ENCODE data around the gene ARHGAP24. TPM values are rescaled to one million over a fixed set of nuclear protein-coding genes. Genes with fewer than 3 reads are reported as not detected.
"Not testable (repeated sequence)": the region's sequence is repeated elsewhere in the genome, so short reads cannot be mapped to it uniquely, and the experiment has no call there.

ARHGAP24 gene
- total and polyA plus RNA-seq, 2 donors (not counting 1 experiment from before 2014, with no cell fraction given) = 15.9 to 40.5 TPM

DNA sequence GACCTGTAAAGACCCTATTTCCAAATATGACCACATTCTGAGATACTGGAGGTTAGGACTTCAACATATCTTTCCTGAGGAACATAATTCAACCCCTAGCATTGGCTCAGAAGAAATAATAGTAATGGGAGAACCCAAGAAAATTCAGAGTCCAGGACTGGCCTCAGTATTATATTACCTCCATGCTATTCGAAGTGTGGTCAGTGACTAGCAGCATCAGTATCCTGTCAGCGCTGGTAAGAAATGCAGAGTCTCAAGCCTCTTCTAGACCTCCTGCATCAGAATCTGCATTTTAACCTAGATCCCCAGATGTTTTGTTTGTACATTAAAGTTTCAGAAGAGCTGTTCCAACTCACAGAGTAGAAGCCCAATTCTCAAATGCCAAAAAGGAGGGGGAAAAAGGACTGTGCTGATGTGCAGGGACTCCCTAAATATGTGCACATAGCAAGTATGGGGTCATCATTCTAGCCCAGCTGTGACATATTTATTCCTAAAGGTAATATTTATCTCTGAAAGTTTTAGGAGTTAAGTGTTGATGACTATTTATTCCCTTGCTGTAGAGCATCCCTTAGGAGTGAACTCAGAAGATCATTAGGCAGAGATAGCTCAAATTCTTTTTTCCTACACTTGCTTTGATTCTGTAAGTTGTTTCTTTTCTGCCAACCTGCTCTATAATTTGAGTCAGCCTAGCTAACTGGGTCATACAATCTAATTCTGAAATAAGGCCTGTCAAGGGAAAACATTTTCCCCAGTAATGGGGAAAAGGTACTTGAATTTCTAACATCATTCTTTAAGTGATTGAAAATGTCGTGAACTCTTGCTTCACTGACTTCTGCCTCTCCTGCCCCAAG is 361.9 kb downstream of the ARHGAP24 start:
- no peak overlapping the region for H2AFZ ChIP-seq (ENCODE audit: low read length)
- H3K79me2 ChIP-seq (ENCODE audit: control insufficient read depth, insufficient read depth, low read length) = peaks cover 2% of the 10 kb centered on the region
- no peaks in the 10 kb centered on the region for H3K9me3 ChIP-seq (ENCODE audit: control insufficient read depth, insufficient read depth, low read depth, low read length)
- H3K9ac ChIP-seq (ENCODE audit: insufficient read depth, low read length) = no peak overlapping the region
- H4K20me1 ChIP-seq (ENCODE audit: control insufficient read depth, extremely low read depth, insufficient read depth, low read length) = no peaks in the 10 kb centered on the region
- no peak overlapping the region for H3K27ac ChIP-seq (ENCODE audit: insufficient read depth, low read length)
- no peak overlapping the region for H3K4me3 ChIP-seq (replicated peaks in 1 of 4; ENCODE audit: control extremely low read depth in 1 of 4, insufficient read depth in 1 of 4, low read depth in 3 of 4, low read length in 4 of 4)
- no peak for DNase-seq (ENCODE audit: low read depth in 2 of 2)
- H3K27me3 ChIP-seq (ENCODE audit: control insufficient read depth, insufficient read depth, low read length) = no peaks in the 10 kb centered on the region
- TF ChIP-seq EZH2 (IDR thresholded peaks at IDR 0.05; ENCODE audit: low read length, missing control alignments) = no peak
- TF ChIP-seq, protein P1, sequence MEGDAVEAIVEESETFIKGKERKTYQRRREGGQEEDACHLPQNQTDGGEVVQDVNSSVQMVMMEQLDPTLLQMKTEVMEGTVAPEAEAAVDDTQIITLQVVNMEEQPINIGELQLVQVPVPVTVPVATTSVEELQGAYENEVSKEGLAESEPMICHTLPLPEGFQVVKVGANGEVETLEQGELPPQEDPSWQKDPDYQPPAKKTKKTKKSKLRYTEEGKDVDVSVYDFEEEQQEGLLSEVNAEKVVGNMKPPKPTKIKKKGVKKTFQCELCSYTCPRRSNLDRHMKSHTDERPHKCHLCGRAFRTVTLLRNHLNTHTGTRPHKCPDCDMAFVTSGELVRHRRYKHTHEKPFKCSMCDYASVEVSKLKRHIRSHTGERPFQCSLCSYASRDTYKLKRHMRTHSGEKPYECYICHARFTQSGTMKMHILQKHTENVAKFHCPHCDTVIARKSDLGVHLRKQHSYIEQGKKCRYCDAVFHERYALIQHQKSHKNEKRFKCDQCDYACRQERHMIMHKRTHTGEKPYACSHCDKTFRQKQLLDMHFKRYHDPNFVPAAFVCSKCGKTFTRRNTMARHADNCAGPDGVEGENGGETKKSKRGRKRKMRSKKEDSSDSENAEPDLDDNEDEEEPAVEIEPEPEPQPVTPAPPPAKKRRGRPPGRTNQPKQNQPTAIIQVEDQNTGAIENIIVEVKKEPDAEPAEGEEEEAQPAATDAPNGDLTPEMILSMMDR (conservative IDR thresholded peaks at IDR 0.05 in 1 of 2, IDR thresholded peaks at IDR 0.05 in 1 of 2; ENCODE audit: low read depth in 1 of 2, low read length in 2 of 2) = no peak
- H3K4me2 ChIP-seq (ENCODE audit: extremely low read depth, insufficient read depth, low read length) = peak overlapping the region; percentile 56
- no peaks in the 10 kb centered on the region for H3K36me3 ChIP-seq (ENCODE audit: control insufficient read depth, insufficient read depth, low read length)
- H3K4me1 ChIP-seq (ENCODE audit: control insufficient read depth, extremely low read depth, insufficient read depth, low read length) = no peaks in the 10 kb centered on the region

DNA sequence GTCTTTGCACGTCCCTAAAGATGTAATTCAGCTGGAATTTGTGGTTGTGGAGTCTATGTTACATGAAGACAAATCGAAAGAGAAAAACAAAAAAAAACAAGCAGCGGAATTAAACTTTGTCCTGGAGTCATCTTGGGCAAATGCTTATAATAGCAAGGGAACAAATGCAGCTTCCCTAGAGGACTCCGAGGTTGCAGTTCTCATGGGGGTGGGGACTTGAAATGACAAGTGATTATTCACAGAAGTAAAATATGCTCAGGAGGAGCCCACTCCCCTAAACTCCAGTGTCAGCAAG is 362.4 kb downstream of the ARHGAP24 start:
- Histone ChIP-seq H3K36me3 (ENCODE audit: control insufficient read depth, insufficient read depth, low read length) (no peaks in the 10 kb centered on the region), H3K4me3 (replicated peaks in 1 of 4; ENCODE audit: control extremely low read depth in 1 of 4, insufficient read depth in 1 of 4, low read depth in 3 of 4, low read length in 4 of 4) (no peak overlapping the region), H2AFZ (ENCODE audit: low read length) (no peak overlapping the region), H3K79me2 (ENCODE audit: control insufficient read depth, insufficient read depth, low read length) (peaks cover 2% of the 10 kb centered on the region), H4K20me1 (ENCODE audit: control insufficient read depth, extremely low read depth, insufficient read depth, low read length) (no peaks in the 10 kb centered on the region), H3K27me3 (ENCODE audit: control insufficient read depth, insufficient read depth, low read length) (no peaks in the 10 kb centered on the region), H3K4me1 (ENCODE audit: control insufficient read depth, extremely low read depth, insufficient read depth, low read length) (no peaks in the 10 kb centered on the region), H3K9me3 (ENCODE audit: control insufficient read depth, insufficient read depth, low read depth, low read length) (no peaks in the 10 kb centered on the region), H3K27ac (ENCODE audit: insufficient read depth, low read length) (no peak overlapping the region), H3K9ac (ENCODE audit: insufficient read depth, low read length) (no peak overlapping the region), H3K4me2 (ENCODE audit: extremely low read depth, insufficient read depth, low read length) (peak overlapping the region; percentile 56)
- TF ChIP-seq EZH2 (IDR thresholded peaks at IDR 0.05; ENCODE audit: low read length, missing control alignments) = no peak
- TF ChIP-seq, protein P1 (conservative IDR thresholded peaks at IDR 0.05 in 1 of 2, IDR thresholded peaks at IDR 0.05 in 1 of 2; ENCODE audit: low read depth in 1 of 2, low read length in 2 of 2) = no peak
- DNase-seq (ENCODE audit: low read depth in 2 of 2) = no peak

DNA sequence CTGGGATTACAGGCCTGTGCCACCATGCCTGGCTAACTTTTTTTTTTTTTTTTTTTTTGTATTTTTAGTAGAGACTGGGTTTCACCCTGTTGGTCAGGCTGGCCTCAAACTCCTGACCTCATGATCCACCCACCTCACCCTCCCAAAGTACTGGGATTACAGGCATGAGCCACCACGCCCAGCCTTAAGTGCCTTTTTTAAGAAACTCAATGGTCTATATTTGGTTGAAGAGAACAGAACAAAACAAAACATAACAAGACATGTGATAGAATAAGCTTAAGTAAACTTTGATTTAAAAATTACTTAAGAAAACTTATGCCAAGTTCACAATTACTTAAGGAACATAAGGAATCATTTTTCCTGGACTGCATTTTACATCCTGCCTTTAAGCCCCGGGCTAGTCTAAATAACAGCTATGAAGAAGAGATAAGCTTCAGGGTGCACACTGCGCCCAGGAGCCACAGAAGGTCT is 365.1 kb downstream of the ARHGAP24 start:
- not testable (repeated sequence) for H3K4me1 ChIP-seq (ENCODE audit: control insufficient read depth, extremely low read depth, insufficient read depth, low read length); H3K36me3 ChIP-seq (ENCODE audit: control insufficient read depth, insufficient read depth, low read length); H3K9ac ChIP-seq (ENCODE audit: insufficient read depth, low read length); H3K9me3 ChIP-seq (ENCODE audit: control insufficient read depth, insufficient read depth, low read depth, low read length); H3K27me3 ChIP-seq (ENCODE audit: control insufficient read depth, insufficient read depth, low read length); H2AFZ ChIP-seq (ENCODE audit: low read length); H3K4me2 ChIP-seq (ENCODE audit: extremely low read depth, insufficient read depth, low read length); H3K4me3 ChIP-seq (replicated peaks in 1 of 4; ENCODE audit: control extremely low read depth in 1 of 4, insufficient read depth in 1 of 4, low read depth in 3 of 4, low read length in 4 of 4); H3K79me2 ChIP-seq (ENCODE audit: control insufficient read depth, insufficient read depth, low read length); H3K27ac ChIP-seq (ENCODE audit: insufficient read depth, low read length); H4K20me1 ChIP-seq (ENCODE audit: control insufficient read depth, extremely low read depth, insufficient read depth, low read length)
- peak in 1 of 2 donors; percentile 53 for DNase-seq (ENCODE audit: low read depth in 2 of 2)
